ENCODE measurements around the gene KCNS3.

DNA sequence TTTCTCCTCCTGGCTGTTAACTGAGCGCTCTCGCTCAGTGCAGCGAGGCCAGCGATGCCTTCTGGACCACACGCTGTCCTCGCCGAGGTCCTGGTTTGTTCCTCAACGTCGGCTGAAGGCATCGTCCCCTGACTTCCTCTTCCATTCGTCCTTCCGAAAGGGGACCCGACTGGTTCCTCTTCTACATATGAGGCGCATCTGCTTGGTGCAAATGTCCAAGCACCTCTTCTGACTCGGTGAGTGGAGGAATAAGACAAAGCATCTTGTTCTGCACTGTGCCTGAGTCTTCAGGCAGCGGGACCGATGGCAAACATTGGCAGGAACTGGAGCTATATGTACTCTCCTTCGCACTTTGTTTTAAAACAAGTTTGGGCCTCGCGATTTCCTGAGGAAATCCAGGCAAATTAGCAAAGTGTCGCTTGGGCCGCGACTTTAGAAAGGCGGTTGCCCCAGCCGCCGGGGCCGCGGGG, 621 bp upstream of the KCNS3 start:
- TF ChIP-seq POLR2A (IDR thresholded peaks at IDR 0.05) (no peak), CTCF (IDR thresholded peaks at IDR 0.05) (no peak), EP300 (IDR thresholded peaks at IDR 0.05; ENCODE audit: low read depth) (no peak)

Measured in transverse colon (tissue), 3 donors.